ENCODE data around the gene MAPK10.

Gene MAPK10

GRCh38 chr4:86132468-86132867 lies 227.4 kb downstream of the MAPK10 start:
- Histone ChIP-seq H3K36me3 (ENCODE audit: control insufficient read depth in 5 of 5, insufficient read depth in 5 of 5, low read length in 5 of 5) (no peaks in the 10 kb centered on the region), H3K9ac (ENCODE audit: low read length in 5 of 5) (no peak overlapping the region), H3K4me3 (ENCODE audit: low read depth in 1 of 5, low read length in 5 of 5) (no peak overlapping the region), H3K9me3 (ENCODE audit: control insufficient read depth in 5 of 5, low read length in 5 of 5) (no peaks in the 10 kb centered on the region), H3K27ac (ENCODE audit: low read depth, low read length) (no peak overlapping the region), H3K27me3 (ENCODE audit: control insufficient read depth in 5 of 5, insufficient read depth in 4 of 5, low read length in 5 of 5) (no peaks in the 10 kb centered on the region), H3K4me1 (ENCODE audit: control insufficient read depth in 5 of 5, insufficient read depth in 5 of 5, low read length in 5 of 5) (peaks cover 0 to 4% (median 0%) of the 10 kb centered on the region in 5 donors)

- H3K4me3 ChIP-seq (ENCODE audit: low read depth in 1 of 5, low read length in 5 of 5), result no peak overlapping the region
- H3K27me3 ChIP-seq (ENCODE audit: control insufficient read depth in 5 of 5, insufficient read depth in 4 of 5, low read length in 5 of 5), result no peaks in the 10 kb centered on the region
- no peaks in the 10 kb centered on the region for H3K36me3 ChIP-seq (ENCODE audit: control insufficient read depth in 5 of 5, insufficient read depth in 5 of 5, low read length in 5 of 5)
Observed at GRCh38 chr4:86131456-86131855, 228.4 kb downstream of the MAPK10 start.

GRCh38 chr4:86130160-86130933 lies 229.5 kb downstream of the MAPK10 start:
- Histone ChIP-seq H3K27me3 (ENCODE audit: control insufficient read depth in 5 of 5, insufficient read depth in 4 of 5, low read length in 5 of 5) (no peaks in the 10 kb centered on the region), H3K27ac (ENCODE audit: low read depth, low read length) (no peak overlapping the region), H3K36me3 (ENCODE audit: control insufficient read depth in 5 of 5, insufficient read depth in 5 of 5, low read length in 5 of 5) (no peaks in the 10 kb centered on the region), H3K9ac (ENCODE audit: low read length in 5 of 5) (no peak overlapping the region), H3K9me3 (ENCODE audit: control insufficient read depth in 5 of 5, low read length in 5 of 5) (no peaks in the 10 kb centered on the region), H3K4me1 (ENCODE audit: control insufficient read depth in 5 of 5, insufficient read depth in 5 of 5, low read length in 5 of 5) (peaks cover 0 to 4% (median 0%) of the 10 kb centered on the region in 5 donors), H3K4me3 (ENCODE audit: low read depth in 1 of 5, low read length in 5 of 5) (no peak overlapping the region)

More at GRCh38 chr4:86131456-86131855, 228.4 kb downstream of the MAPK10 start:
- Histone ChIP-seq H3K27ac (ENCODE audit: low read depth, low read length) (no peak overlapping the region), H3K9me3 (ENCODE audit: control insufficient read depth in 5 of 5, low read length in 5 of 5) (no peaks in the 10 kb centered on the region), H3K9ac (ENCODE audit: low read length in 5 of 5) (no peak overlapping the region), H3K4me1 (ENCODE audit: control insufficient read depth in 5 of 5, insufficient read depth in 5 of 5, low read length in 5 of 5) (peaks cover 0 to 4% (median 0%) of the 10 kb centered on the region in 5 donors)

GRCh38 chr4:86129546-86129945 lies 230.3 kb downstream of the MAPK10 start:
- Histone ChIP-seq H3K27me3 (ENCODE audit: control insufficient read depth in 5 of 5, insufficient read depth in 4 of 5, low read length in 5 of 5) (no peaks in the 10 kb centered on the region), H3K9me3 (ENCODE audit: control insufficient read depth in 5 of 5, low read length in 5 of 5) (no peaks in the 10 kb centered on the region), H3K4me3 (ENCODE audit: low read depth in 1 of 5, low read length in 5 of 5) (no peak overlapping the region), H3K9ac (ENCODE audit: low read length in 5 of 5) (no peak overlapping the region), H3K36me3 (ENCODE audit: control insufficient read depth in 5 of 5, insufficient read depth in 5 of 5, low read length in 5 of 5) (no peaks in the 10 kb centered on the region), H3K27ac (ENCODE audit: low read depth, low read length) (no peak overlapping the region), H3K4me1 (ENCODE audit: control insufficient read depth in 5 of 5, insufficient read depth in 5 of 5, low read length in 5 of 5) (peaks cover 0 to 4% (median 0%) of the 10 kb centered on the region in 5 donors)

GRCh38 chr4:86122404-86122803 lies 237.4 kb downstream of the MAPK10 start:
- H3K36me3 ChIP-seq (ENCODE audit: control insufficient read depth in 5 of 5, insufficient read depth in 5 of 5, low read length in 5 of 5), result no peaks in the 10 kb centered on the region
- no peak overlapping the region for H3K27ac ChIP-seq (ENCODE audit: low read depth, low read length)
- H3K27me3 ChIP-seq (ENCODE audit: control insufficient read depth in 5 of 5, insufficient read depth in 4 of 5, low read length in 5 of 5), result no peaks in the 10 kb centered on the region
- H3K9me3 ChIP-seq (ENCODE audit: control insufficient read depth in 5 of 5, low read length in 5 of 5), result no peaks in the 10 kb centered on the region
- H3K9ac ChIP-seq (ENCODE audit: low read length in 5 of 5), result no peak overlapping the region
- H3K4me3 ChIP-seq (ENCODE audit: low read depth in 1 of 5, low read length in 5 of 5), result no peak overlapping the region
- H3K4me1 ChIP-seq (ENCODE audit: control insufficient read depth in 5 of 5, insufficient read depth in 5 of 5, low read length in 5 of 5), result peaks cover 0 to 10% (median 0%) of the 10 kb centered on the region in 5 donors

- no peaks in the 10 kb centered on the region for H3K27me3 ChIP-seq (ENCODE audit: control insufficient read depth in 5 of 5, insufficient read depth in 4 of 5, low read length in 5 of 5)
- no peaks in the 10 kb centered on the region for H3K36me3 ChIP-seq (ENCODE audit: control insufficient read depth in 5 of 5, insufficient read depth in 5 of 5, low read length in 5 of 5)
- no peak overlapping the region for H3K4me3 ChIP-seq (ENCODE audit: low read depth in 1 of 5, low read length in 5 of 5)
- H3K9ac ChIP-seq (ENCODE audit: low read length in 5 of 5), result peak overlapping the region in 1 of 5 donors; percentile 17
- H3K27ac ChIP-seq (ENCODE audit: low read depth, low read length), result no peak overlapping the region
- H3K4me1 ChIP-seq (ENCODE audit: control insufficient read depth in 5 of 5, insufficient read depth in 5 of 5, low read length in 5 of 5), result peaks cover 0 to 11% (median 0%) of the 10 kb centered on the region in 5 donors
- no peaks in the 10 kb centered on the region for H3K9me3 ChIP-seq (ENCODE audit: control insufficient read depth in 5 of 5, low read length in 5 of 5)
Observed at GRCh38 chr4:86118711-86119110, 241.1 kb downstream of the MAPK10 start.

GRCh38 chr4:86117705-86118302 lies 242.0 kb downstream of the MAPK10 start:
- Histone ChIP-seq H3K36me3 (ENCODE audit: control insufficient read depth in 5 of 5, insufficient read depth in 5 of 5, low read length in 5 of 5) (no peaks in the 10 kb centered on the region), H3K4me1 (ENCODE audit: control insufficient read depth in 5 of 5, insufficient read depth in 5 of 5, low read length in 5 of 5) (peaks cover 0 to 11% (median 0%) of the 10 kb centered on the region in 5 donors), H3K27me3 (ENCODE audit: control insufficient read depth in 5 of 5, insufficient read depth in 4 of 5, low read length in 5 of 5) (no peaks in the 10 kb centered on the region), H3K9ac (ENCODE audit: low read length in 5 of 5) (no peak overlapping the region), H3K27ac (ENCODE audit: low read depth, low read length) (no peak overlapping the region), H3K9me3 (ENCODE audit: control insufficient read depth in 5 of 5, low read length in 5 of 5) (no peaks in the 10 kb centered on the region), H3K4me3 (ENCODE audit: low read depth in 1 of 5, low read length in 5 of 5) (no peak overlapping the region)

- no peak overlapping the region for H3K4me3 ChIP-seq (ENCODE audit: low read depth in 1 of 5, low read length in 5 of 5)
- H3K27ac ChIP-seq (ENCODE audit: low read depth, low read length), result no peak overlapping the region
- no peak overlapping the region for H3K9ac ChIP-seq (ENCODE audit: low read length in 5 of 5)
- no peaks in the 10 kb centered on the region for H3K9me3 ChIP-seq (ENCODE audit: control insufficient read depth in 5 of 5, low read length in 5 of 5)
- H3K4me1 ChIP-seq (ENCODE audit: control insufficient read depth in 5 of 5, insufficient read depth in 5 of 5, low read length in 5 of 5), result peaks cover 0 to 11% (median 0%) of the 10 kb centered on the region in 5 donors
- H3K27me3 ChIP-seq (ENCODE audit: control insufficient read depth in 5 of 5, insufficient read depth in 4 of 5, low read length in 5 of 5), result no peaks in the 10 kb centered on the region
- no peaks in the 10 kb centered on the region for H3K36me3 ChIP-seq (ENCODE audit: control insufficient read depth in 5 of 5, insufficient read depth in 5 of 5, low read length in 5 of 5)
Observed at GRCh38 chr4:86114563-86114962, 245.3 kb downstream of the MAPK10 start.

GRCh38 chr4:86108834-86109233 lies 251.0 kb downstream of the MAPK10 start:
- no peak overlapping the region for H3K4me3 ChIP-seq (ENCODE audit: low read depth in 1 of 5, low read length in 5 of 5)
- no peaks in the 10 kb centered on the region for H3K36me3 ChIP-seq (ENCODE audit: control insufficient read depth in 5 of 5, insufficient read depth in 5 of 5, low read length in 5 of 5)
- H3K27ac ChIP-seq (ENCODE audit: low read depth, low read length), result no peak overlapping the region
- no peaks in the 10 kb centered on the region for H3K9me3 ChIP-seq (ENCODE audit: control insufficient read depth in 5 of 5, low read length in 5 of 5)
- no peaks in the 10 kb centered on the region for H3K27me3 ChIP-seq (ENCODE audit: control insufficient read depth in 5 of 5, insufficient read depth in 4 of 5, low read length in 5 of 5)
- no peaks in the 10 kb centered on the region for H3K4me1 ChIP-seq (ENCODE audit: control insufficient read depth in 5 of 5, insufficient read depth in 5 of 5, low read length in 5 of 5)
- H3K9ac ChIP-seq (ENCODE audit: low read length in 5 of 5), result no peak overlapping the region

- H3K4me1 ChIP-seq (ENCODE audit: control insufficient read depth in 5 of 5, insufficient read depth in 5 of 5, low read length in 5 of 5), result no peaks in the 10 kb centered on the region
- H3K27me3 ChIP-seq (ENCODE audit: control insufficient read depth in 5 of 5, insufficient read depth in 4 of 5, low read length in 5 of 5), result no peaks in the 10 kb centered on the region
- no peaks in the 10 kb centered on the region for H3K9me3 ChIP-seq (ENCODE audit: control insufficient read depth in 5 of 5, low read length in 5 of 5)
- H3K9ac ChIP-seq (ENCODE audit: low read length in 5 of 5), result no peak overlapping the region
- H3K36me3 ChIP-seq (ENCODE audit: control insufficient read depth in 5 of 5, insufficient read depth in 5 of 5, low read length in 5 of 5), result no peaks in the 10 kb centered on the region
- no peak overlapping the region for H3K4me3 ChIP-seq (ENCODE audit: low read depth in 1 of 5, low read length in 5 of 5)
- H3K27ac ChIP-seq (ENCODE audit: low read depth, low read length), result no peak overlapping the region
Observed at GRCh38 chr4:86108137-86108536, 251.7 kb downstream of the MAPK10 start.
